SHP77 treated with DMSO at 0.1 percent for 48 hours (cell line): Measurements from ENCODE around the gene TGFBI.
"Not testable (repeated sequence)": the region's sequence is repeated elsewhere in the genome, so short reads cannot be mapped to it uniquely, and the experiment has no call there.

Source experiments
- DNase-seq: peaks from one replicate; lab custom pipeline; 2025; lab: John Stamatoyannopoulos, UW

Gene TGFBI

GRCh38 chr5:136045026-136045425 is 16.2 kb downstream of the TGFBI start:
- not testable (repeated sequence) for DNase-seq

GRCh38 chr5:136046246-136046645 is 17.5 kb downstream of the TGFBI start:
- DNase-seq: no peak

- DNase-seq: no peak
These were observed 19.1 kb downstream of the TGFBI start for GRCh38 chr5:136047858-136048257.

- no peak for DNase-seq
These were observed 20.2 kb downstream of the TGFBI start for GRCh38 chr5:136048966-136049365.

DNA sequence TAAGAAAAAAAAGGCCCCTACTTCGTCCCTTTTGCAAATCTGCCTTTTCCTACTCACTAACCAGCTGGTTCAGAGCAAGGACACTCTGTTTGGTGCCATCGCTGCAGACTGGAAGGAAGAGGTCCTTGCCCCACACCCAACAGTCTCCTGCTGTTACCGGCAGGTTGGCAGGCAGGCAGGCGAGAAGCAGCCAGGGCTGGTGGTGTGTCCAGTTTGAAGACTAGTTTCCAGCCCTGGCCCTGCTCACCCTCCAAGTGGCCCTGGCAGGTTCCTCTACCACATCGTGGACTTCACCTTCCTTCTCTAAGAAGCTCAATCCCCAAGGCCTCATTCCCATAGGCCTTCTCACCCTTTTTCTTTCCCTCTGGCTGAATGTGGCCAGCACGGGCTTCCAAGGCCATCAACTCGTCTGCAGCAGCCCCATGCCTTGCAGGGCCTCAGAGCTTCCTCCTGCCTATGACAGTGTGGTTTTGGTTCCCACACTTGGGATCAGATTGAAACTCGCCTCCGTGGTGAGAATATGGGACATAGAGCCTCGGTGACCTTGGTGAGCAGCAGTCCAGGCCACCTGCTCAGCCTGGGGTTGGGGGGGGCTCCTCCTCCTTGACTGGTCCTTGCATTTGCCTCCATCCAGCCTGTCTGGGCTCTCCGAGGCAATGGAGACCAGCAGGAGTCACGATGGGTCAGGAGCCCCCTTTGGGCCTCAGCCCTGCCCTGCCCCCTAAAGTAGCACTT is 22.9 kb downstream of the TGFBI start:
- no peak for DNase-seq

- no peak for DNase-seq
These were observed 24.0 kb downstream of the TGFBI start for GRCh38 chr5:136052692-136053335.

DNA sequence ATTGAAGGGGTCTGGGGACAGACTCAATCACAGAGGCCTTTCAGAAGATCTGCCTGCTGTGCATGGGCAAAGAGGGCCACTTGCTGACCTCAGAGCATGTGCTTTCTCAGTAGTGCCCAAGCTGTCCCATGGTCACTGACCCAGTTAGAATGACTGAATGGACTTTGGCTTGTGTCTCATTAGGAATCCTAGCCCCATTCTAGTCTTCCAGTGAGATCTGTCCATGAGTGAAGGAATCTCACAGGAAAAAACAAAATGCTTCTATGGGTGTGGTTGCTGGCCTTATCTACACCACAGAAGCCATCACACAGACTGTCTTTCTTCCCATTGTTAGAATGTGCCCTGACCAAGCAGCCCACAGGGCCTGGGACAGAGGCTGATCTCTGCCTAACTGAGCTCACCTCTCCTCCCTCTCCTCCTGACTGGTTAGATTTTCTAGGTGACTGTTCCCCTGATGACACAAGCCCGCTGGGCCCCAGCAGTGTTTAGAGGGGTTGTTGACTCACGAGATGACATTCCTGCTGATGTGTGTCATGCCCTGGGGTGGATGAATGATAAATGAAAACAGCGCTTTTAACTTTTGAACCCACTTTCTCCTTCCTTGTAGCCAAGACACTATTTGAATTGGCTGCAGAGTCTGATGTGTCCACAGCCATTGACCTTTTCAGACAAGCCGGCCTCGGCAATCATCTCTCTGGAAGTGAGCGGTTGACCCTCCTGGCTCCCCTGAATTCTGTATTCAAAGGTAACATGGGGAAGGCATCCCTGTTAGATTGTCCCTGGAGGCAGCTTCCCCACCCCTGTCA is 24.8 kb downstream of the TGFBI start:
- DNase-seq: no peak

GRCh38 chr5:136054142-136055019 is 25.6 kb downstream of the TGFBI start:
- no peak for DNase-seq

- no peak for DNase-seq
These were observed 27.0 kb downstream of the TGFBI start for GRCh38 chr5:136055612-136056309.

- no peak for DNase-seq
These were observed 27.5 kb downstream of the TGFBI start for GRCh38 chr5:136056336-136056735.

DNA sequence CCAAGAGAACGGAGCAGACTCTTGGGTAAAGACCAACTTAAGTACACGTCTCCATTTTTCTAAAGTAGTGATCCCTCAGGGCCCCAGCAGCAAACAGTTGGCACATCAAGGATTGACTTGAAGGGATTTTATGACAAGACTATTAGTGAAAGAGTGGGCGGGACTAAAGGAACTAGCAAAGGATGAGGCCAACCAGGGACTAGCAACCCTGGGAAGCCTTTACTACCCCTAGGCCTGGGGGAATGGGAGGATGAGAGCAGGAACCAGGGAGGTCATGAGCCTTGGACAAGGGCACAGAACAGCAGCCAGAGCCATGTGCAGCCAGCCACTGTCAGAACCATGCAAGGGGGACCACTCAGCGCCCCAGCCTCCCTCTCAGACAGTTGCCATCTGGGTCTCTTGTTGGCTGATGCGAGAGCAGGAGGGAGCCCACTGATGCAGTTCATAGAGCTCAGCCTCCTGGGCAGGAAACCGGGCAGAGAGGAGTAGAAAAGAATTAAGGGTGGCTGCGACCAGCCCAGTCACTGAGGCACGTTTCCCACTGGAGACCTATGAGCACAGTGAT is 28.1 kb downstream of the TGFBI start:
- DNase-seq: no peak

DNA sequence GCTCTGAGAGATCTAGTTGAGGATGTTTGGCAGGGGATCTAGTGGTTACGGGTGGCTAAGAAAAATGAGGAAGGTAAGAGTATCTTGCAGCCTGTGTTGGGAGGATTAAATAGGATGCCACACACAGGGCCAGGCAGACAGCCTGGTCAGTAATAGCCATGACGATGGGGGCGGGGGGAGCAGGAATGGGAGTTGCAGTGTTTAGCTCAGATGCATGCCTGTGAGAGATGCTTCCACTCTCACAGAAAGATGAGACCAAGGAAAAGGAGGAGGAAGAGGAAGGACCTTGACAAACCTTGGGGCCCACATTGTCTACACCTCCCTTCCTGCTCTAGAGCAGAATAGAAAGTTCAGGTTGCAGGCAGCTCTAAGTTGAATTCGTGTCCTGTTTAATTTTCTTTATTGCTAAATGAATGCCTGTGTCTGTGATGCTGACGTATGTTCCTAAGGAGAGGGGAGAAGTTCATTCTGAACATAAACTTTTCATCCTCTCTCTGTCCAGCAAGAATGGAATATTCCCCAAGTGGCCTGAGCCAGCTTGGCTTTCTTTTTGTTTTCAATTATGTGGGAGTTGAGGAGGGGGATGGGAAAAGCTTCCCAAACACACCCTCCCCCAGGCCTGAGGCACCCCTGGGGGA is 28.7 kb downstream of the TGFBI start:
- no peak for DNase-seq

DNA sequence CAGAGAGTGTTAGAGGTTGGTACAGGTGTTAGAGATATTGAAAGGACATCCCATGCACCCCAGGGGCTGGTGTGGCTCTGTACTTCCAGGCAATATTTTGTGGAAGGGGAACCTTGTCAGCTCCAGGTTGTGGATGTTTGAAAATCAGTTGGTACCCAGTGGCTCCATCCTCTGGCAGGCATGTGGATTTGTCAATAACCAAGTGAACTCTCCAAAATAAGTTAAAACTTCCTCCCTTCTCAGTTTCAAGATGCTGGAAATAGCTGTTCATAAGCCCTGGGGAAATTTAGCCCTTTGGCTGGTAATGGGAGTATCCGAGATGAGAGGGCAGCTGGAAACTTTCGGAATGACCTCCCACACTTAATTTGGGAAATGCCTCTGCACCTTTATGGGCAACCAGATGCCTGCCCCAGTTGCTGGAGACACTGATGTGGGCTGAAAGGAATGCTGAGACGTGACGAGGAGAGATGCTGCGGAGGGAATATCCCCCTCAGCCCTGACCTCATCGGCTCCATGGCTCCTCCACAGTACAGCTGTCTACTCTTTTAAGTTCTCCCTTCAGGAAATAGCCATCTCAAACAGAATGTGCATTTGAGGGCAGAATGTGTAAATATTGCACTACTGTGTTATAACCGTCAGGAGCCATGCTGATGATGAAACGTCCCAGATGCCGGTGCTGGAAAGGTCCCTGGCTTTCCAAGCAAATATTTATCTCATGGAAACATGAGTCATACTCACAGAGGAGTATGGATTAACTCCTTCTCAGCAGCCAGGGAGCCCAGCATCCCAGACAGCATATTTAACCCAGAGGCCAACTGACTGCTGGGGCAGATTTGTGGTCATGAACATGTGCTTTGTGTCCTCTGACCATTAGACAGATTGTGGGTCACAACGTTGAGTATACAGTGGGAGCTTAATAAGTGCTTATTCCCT is 29.5 kb downstream of the TGFBI start:
- DNase-seq: peak; percentile 85

GRCh38 chr5:136058972-136059354 is 30.2 kb downstream of the TGFBI start:
- no peak for DNase-seq

DNA sequence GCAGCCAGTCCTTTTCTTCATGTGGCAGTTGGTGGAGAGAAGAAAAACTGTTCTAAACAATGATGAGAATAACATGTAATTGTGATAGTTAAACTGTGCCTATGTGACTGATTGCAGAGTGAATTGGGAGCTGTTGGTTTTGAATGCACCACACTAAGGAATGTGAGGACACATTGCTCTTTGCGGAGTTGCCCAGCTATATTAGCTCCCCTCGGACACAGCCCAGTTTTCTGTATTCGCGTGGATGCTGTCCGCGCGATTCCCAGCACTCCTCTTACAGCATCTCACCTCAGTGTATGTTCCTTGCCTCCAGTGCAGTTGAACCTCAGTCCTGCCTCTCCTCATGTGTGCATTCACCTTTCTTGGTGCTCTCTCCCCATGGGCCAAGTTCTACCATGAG is 32.2 kb downstream of the TGFBI start:
- DNase-seq: no peak

DNA sequence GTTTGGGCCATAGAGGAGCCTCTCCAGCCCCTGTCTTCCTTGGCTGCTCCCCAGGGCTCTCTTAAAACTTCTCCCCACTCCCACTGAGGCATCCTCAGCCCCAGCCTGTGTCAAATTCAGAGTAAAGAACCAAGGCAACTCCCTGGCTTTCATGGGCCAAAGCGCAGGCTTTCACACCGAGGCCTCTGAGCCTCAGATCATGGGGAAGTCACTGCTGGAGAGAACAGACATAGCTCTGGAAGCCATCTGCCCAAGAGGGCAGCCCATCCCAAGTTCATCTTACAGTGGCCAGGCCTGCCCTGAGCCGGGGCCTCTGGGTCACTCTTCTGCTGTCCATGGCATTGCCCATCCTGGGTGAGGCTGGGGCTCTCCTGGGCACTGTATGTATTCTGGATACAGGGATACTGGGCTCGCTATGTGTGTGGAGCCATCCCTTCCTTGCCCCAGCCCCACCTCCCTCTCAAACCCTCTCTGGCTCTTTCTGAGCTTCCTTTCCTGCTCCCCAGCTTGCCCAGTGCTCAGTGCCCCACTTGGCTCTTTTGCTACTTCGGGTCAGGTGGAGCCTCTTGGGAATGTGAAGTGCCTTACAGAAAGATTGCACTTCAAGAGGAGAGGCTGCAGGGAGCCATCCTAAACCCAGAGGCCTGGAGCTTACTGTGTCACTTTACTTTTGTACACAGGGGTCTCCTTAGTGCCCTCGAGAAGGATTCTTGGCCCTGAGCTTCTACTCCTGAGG is 33.0 kb downstream of the TGFBI start:
- DNase-seq: no peak

DNA sequence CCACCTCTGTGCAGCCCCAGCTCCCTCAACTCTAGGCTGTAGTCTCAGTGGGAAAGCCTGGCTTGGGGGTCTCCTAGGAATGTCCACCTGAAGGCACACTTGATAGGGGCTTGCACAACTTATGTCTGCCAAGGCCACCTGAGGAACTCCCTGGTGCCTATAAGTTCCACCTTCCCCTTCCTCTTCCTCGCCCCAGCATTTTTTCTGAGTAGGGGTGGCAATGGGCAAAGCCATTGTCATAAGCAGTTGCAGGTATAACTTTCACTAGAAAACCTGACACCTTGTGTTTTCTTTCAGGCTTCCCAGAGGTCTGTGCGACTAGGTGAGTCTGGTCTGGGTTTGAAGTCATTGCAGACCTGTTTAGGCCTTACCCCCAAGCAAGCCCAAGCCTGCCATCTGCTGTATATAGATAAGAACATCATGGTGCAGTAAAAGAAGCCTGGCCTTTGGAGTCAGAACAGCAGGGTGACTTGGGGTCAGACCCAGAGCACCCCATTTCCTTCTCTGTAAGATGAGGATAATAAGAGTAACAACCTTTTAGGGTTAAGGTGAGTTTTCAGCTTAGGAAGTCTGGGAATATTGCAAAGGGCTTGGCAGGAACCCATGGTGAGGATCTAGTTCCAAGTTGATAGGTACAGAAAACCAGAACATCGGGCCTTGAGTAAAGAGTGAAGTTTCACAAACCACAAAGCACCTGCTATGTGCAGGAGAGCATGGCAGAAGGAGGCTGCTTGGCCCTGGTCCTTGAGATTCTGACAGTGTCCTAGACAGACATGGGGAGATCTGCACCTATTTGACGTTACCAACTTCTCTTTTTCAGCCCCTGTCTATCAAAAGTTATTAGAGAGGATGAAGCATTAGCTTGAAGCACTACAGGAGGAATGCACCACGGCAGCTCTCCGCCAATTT is 33.8 kb downstream of the TGFBI start:
- no peak for DNase-seq
